ENCODE measurements around the gene GLMN.

Gene GLMN, protein sequence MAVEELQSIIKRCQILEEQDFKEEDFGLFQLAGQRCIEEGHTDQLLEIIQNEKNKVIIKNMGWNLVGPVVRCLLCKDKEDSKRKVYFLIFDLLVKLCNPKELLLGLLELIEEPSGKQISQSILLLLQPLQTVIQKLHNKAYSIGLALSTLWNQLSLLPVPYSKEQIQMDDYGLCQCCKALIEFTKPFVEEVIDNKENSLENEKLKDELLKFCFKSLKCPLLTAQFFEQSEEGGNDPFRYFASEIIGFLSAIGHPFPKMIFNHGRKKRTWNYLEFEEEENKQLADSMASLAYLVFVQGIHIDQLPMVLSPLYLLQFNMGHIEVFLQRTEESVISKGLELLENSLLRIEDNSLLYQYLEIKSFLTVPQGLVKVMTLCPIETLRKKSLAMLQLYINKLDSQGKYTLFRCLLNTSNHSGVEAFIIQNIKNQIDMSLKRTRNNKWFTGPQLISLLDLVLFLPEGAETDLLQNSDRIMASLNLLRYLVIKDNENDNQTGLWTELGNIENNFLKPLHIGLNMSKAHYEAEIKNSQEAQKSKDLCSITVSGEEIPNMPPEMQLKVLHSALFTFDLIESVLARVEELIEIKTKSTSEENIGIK

DNA sequence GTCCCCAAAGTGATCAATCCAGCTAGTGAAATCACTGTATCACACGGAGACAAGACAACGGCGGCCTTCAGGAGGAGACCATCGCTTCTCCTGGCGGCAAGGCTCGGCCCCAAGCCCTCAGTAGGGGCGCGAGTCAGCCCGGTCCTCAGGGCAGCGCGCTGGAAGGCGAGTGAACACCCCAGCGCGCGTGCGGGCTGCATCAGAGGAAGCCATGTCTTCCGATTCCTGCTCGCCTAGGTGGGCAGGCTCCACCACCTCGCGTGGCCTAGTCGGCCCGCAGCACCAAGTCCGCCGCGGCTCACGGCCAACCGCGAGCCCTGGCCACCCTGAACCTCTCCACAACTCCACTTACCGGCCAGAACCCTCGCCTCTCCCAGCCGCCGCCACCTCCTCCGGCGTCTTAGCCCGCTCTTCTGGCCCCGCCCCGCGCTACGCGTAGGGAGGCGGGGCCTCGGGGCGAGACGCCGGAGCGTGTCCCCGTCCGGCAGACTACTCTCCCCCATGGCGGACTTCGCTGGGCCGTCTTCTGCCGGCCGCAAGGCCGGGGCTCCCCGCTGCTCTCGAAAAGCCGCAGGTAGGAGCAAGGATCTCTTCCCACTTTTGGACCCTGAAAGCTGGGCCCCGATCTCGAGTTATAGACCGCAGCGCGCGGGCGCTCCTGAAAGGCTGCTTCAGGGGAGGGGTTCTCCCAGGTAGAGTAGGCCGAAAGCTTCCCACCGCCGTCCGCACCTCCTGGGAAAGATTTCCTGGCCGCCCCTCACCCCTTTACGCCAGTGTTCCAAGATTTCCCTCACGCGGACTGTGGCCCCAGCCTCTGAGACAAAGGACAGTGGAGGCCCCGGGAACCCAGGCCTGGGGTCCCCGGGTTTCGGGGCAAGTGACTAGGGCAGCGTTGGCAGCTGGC, at the start of gene GLMN, which contains the start of gene RPAP2:
Gene GLMN (minus strand): TSS at position 415 of the 904 bp plus-strand sequence. CDS start 988 bp downstream, outside the sequence.
Gene RPAP2 (plus strand): TSS at position 487 of the 904 bp plus-strand sequence. CDS start 15 bp downstream, at position 502.
- DNase-seq (ENCODE audit: low read depth in 1 of 2, low spot score in 1 of 2): peak; percentile 48 to 67

DNA sequence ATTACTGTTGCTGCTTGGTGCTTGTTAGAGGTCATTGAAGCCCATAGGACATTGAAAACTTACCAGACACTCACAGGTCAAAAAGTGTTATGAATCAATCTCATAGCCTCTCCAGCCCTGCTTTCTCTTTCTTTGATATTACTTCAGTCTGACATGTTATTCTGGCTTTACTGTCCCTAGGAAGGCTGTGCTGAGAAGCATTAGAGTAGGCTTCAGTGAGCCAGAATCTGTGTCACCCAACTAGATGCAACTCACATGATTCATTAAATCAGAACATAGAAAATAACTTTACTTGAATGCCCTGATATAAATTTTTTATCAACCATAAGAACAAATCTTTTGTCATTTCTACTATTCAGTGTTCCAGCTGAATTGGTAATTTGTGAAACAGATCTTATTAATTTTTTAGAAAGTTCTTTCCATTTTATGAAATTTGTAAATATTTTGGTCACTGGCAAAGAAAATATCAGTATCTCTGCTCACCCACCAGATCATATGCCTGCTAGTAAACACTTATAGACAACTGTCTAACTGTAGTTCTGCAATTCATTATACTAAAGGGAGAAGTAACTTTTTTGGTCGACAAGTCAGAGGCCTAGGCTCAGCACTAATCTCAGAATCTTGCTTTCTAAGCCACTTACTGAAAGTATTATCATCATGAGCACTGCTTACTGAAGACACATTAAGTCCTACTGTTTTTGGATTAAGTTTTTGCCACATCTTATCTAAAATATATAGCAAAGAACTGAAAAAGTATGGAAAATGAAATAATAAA, 48.3 kb upstream of the GLMN start:
- DNase-seq (ENCODE audit: low read depth in 1 of 2, low spot score in 1 of 2): no peak

DNA sequence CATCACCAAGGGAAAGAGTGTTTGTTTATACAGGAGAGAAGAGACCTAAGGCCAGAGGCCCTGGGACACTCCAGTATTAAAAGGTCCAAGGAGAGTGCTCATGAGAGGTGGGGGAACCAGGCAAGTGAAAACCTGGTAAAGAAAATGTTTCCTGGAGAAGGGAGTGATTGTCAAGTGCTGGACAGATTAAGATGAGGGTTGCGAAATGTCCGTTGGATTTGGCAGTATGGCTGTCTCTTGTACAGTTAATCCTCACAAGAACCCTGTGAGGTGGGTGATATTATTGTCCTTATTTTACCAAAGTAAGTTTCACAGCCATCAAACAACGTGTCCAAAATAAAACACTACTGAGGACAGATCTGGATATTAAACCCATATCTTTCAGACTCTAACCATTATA, 44.3 kb upstream of the GLMN start:
- no peak for DNase-seq (ENCODE audit: low read depth in 1 of 2, low spot score in 1 of 2)

DNA sequence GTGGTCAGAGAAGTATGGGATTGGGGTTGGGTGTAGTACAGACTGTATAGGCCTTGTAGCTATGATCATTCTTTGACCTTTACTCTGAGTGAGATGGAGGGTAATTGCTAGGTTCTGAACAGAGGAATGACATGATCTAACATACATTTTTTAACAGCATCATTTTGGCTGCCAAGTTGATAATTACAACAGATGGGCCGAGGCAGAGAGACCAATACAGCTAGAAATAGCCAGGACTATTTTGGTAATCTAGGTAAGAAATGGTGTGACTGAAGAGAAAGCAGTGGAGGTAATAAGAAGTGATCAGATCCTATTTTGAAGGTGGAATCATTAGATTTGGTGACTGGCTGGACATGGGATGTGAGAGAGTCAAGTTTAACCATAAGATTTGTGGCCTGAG, 43.6 kb upstream of the GLMN start:
- no peak for DNase-seq (ENCODE audit: low read depth in 1 of 2, low spot score in 1 of 2)

DNA sequence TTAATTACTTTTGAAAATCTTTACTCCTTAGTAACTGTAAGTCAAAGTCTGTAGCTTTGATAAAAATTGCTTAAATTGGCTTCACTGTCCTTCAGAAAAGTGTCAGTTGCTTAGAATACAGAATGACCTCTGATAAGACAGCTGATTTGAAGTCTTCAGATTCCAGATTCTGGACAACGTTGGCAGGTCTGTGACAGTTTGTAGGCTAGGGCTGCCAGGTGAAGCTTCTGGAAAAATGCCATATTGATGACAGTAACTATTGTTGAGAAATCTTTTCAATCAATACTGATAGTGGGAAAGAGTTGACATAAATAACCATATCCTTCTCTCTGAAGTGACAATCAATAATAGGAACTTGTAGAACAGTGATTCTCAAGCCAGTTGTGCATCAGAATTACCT, 41.4 kb upstream of the GLMN start:
- no peak for DNase-seq (ENCODE audit: low read depth in 1 of 2, low spot score in 1 of 2)

DNA sequence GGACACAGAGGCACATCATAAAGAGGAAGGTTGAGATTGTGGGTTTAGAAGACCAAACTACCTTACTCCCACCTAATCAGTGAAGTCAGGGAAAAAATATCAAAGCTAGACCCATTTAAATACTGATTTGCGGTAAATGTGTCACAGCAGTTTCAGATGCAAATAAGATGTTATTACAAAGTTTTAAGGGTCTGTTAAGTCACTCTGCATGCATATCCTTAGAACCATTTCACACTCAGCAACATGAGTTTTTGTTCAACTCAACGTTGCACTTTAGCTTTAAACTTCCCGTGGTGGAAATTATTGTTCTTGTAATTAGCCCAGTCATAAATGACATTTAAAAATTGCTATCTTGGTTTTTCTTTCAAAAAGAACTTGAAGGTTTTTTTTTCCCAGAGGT, 34.9 kb upstream of the GLMN start:
- DNase-seq (ENCODE audit: low read depth in 1 of 2, low spot score in 1 of 2): no peak

DNA sequence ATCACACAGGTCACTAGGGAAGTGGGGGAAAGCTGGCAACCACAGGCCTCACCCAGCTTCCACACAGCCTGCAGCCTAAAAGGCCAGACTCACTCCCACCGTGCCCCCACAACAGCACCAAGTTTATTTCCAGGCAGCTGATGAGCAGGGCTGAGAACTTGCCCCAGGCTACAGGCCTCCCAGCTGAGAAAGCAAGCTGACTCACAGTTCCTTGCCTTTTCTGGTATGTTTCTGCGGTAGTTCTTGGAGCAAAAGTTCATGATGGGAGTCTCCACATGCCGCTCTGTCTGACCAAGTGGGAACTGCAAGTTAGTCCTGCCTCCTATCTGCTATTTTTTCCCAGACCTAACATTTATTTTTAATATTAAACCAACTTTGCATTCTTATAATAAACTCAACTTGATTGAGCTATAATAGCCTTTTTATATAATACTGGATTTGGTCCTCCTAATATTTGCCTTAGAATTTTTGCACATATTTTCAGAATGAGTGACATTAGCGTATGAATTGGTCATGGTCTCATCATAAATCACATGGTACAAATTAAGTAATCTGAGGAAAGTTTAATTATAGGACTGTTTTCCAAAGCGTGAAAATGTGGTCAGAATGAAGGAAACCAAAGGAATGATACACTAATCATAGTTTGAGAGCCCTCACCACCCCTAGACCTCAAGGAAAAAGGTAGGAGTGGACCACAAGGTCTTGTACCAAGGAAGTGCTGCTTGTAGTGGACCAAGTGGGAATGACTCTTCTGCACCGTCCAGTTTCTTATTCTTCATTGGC, 30.8 kb upstream of the GLMN start:
- no peak for DNase-seq (ENCODE audit: low read depth in 1 of 2, low spot score in 1 of 2)

DNA sequence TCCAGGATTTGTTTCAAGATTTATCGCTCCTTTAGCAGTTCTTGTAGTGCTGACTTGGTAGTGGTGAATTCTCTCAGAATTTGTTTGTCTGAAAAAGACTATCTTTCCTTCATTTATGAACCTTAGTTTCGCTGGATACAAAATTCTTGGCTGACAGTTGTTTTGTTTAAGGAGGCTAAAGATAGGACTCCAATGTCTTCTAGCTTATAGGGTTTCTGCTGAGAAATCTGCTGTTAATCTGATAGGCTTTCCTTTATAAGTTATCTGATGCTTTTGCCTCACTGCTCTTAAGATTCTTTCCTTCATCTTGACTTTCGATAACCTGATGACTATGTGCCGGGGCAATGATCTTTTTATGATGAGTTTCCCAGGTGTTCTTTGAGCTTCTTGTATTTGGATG, 29.0 kb upstream of the GLMN start:
- no peak for DNase-seq (ENCODE audit: low read depth in 1 of 2, low spot score in 1 of 2)

DNA sequence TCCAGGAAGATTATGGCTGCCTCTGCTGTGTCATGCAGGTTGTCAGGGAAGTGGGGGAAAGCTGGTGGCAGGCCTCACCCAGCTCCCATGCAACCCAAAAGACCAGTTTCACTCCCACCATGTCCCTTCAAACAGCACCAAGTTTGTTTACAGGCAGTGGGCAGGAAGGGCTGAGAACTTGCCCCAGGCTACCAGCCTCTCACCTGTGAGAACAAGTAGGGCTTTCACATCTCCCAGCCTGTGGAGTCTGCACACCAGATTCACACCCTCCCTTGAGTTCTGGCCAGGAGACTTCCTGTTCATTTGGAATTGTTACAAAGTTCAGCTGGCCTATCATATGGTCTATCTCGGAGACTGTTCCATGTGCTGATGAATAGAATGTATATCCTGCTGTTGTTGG, 27.9 kb upstream of the GLMN start:
- no peak for DNase-seq (ENCODE audit: low read depth in 1 of 2, low spot score in 1 of 2)

DNA sequence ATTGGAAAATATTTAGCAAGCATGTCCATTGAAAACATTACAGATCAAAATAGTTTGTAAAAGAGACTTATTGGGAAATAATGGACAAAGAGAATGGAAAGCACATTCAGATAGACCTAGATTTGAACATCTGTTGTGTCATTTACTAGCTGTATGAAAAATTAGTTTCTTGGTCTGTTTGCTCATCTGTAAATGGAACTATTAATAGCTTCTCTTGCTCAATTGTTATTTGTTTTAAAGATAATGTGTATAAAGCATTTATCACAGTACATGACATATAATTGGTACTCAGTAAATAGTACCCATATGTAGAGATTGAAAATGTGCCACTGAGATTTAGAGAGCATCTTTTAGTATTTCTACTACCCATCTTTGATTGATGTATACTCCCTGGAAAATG, 26.0 kb upstream of the GLMN start:
- DNase-seq (ENCODE audit: low read depth in 1 of 2, low spot score in 1 of 2): no peak

DNA sequence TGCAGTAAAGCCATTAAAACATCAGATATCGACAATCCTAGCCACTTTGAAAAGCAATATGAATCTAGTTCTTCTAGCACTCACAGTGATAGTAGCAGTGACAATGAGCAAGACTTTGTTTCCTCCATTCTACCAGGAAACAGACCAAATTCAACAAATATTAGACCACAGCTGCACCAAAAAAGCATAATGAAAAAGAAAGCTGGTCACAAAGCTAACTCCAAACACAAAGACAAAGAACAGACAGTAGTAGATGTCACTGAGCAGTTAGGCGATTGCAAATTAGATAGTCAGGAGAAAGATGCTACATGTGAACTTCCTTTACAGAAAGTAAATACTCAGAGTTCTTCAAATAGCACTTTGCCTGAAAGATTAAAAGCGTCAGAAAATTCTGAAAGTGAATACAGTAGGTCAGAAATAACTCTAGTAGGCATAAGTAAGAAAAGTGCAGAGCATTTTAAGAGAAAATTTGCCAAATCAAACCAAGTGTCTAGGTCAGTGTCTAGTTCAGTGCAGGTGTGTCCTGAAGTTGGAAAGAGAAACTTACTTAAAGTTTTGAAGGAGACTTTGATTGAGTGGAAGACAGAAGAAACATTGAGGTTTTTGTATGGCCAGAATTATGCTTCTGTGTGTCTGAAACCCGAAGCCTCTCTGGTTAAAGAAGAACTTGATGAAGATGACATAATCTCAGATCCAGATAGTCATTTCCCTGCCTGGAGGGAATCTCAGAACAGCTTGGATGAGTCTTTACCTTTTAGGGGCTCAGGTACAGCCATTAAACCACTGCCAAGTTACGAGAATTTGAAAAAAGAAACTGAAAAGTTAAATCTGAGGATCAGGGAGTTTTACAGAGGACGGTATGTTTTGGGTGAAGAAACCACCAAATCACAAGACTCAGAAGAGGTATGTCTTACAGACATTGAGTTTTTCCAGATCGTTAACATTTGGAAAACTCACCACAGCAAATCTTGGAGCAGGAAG, 25.0 kb upstream of the GLMN start:
- DNase-seq (ENCODE audit: low read depth in 1 of 2, low spot score in 1 of 2): no peak

DNA sequence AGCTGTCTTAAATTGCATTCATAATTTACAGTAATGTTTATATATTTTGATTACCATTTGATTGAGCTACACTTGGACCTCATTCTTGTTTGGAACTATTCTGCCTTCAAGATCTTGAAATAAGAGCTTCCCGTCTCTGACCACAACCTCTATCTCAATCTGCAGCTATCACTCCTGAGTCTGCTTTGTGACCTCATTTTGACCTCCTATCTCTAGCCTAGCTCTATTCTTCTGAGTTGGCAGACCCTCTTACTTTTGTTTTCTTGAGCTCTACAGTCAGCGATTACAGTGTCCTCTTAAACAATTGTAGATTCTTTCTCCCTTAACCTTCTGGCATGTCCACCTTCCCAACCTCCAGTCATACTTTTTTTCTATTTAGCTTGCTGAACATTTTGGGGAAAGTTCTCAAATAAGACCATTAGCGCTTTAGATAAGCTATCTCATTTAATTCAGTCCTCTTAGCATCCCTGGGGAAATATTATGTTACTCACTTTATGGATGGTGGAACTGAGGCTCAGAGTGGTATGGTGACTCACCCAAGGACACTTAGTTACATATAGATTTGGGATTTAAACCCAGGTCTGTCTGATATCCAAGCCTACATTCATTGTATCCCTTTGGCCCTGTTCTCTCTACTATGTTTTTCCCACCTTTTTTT, 19.2 kb upstream of the GLMN start:
- no peak for DNase-seq (ENCODE audit: low read depth in 1 of 2, low spot score in 1 of 2)

DNA sequence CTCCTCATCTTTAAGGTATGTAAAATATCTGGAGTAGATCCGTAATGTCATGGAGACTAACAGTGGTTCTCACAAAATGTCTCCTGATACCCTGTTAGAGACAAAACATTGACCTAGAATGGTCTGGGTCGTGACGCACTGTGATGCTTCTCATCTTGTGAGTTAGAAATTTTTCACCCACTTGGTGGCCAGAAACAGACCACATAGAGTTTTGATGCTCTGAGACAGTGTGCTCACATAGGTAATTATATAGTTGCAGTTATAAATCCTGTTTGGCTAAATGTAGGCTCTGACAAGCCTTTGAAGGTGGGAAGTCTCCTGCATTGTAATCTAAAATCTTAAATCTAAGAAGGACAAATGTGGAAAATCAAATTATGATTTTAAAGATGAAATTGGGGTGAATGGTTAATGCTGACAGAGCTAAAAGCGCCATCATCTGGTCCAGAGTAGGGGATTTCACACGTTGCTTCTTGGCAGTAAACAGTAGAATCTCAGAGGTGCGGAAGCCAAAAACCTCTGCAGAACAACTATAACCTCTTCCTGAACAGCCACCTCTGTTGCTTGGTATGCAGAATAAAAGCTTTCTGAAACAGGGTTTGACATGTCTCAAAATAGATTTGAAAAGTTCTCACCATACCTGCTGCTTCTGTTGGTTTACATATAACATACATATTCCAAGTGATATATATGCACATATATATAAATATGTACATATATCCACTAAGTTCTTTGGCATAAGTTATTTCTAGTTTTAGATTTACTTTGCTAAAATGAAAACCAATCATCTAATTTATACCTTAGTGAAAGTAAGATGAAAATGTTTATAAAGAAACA, 17.2 kb upstream of the GLMN start:
- DNase-seq (ENCODE audit: low read depth in 1 of 2, low spot score in 1 of 2): no peak

DNA sequence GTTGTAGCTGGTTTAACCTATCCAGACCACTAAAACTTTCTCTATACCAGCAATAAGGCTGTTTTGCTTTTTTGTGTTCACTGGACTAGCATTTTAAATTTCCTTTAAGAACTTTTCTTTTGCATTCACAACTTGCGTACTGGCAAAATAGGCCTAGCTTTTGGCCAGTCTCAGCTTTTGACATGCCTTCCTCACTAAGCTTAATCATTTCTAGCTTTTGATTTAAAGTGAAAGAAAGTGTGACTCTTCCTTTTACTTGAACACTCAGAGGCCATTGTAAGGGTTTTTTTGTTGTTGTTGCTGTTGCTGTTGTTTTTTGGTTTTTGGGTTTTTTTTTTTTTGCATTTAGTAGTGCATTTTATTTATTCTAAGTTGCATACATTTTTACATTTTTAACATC, 15.2 kb upstream of the GLMN start:
- no peak for DNase-seq (ENCODE audit: low read depth in 1 of 2, low spot score in 1 of 2)

DNA sequence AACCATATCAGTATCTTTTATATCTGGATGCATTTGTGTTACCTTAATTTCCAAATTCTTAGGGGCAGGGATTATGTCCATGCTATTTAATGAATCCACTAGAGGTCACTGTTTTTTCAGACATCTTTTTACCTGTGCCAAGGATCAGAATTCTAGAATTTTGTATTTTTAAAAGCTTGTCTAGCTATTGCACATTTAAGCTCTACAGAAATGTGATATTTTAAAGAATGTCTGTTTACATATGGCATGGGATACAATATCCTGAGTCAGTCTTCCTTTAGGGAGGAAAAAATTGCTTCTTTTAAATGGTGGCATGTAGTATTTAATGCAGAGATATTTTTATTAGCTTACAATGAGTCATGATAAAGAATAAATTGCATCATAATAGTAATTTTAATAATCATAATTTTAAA, 11.4 kb upstream of the GLMN start:
- no peak for DNase-seq (ENCODE audit: low read depth in 1 of 2, low spot score in 1 of 2)

DNA sequence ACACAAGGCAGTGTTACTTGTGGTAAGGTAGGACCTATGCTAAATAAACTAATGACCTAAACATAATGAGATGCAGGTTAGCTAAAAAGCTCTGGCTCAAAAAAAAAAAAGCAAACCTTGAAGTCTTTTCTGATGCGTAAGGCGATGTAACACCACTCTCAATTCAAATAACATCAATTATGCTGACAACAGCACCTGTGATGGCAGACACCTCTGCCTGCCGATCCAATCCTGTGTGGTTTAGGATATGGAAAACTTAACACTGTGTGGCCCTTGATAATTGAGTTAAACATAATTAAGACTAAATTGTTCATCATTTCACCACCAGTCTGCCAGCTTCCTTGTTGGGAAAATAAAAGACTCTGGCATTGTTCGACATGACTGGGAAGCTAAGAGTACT, 9.2 kb upstream of the GLMN start:
- DNase-seq (ENCODE audit: low read depth in 1 of 2, low spot score in 1 of 2): no peak

DNA sequence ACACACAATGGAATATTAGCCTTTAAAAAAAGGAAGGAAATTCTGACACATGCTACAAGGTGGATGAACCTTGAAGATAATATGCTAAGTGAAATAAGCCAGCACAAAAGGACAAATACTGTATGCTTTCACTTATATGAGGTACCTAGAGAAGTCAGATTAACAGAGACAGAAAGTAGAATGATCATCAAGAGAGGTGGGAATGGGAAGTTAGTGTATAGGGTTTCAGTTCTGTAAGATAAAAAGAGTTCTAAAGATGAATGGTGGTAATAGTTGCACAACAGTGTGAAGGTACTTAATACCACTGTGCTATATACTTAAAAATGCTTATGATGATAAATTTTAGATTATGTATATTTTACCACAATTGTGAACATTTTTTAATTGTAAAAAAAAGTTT, 7.2 kb upstream of the GLMN start:
- DNase-seq (ENCODE audit: low read depth in 1 of 2, low spot score in 1 of 2): no peak

DNA sequence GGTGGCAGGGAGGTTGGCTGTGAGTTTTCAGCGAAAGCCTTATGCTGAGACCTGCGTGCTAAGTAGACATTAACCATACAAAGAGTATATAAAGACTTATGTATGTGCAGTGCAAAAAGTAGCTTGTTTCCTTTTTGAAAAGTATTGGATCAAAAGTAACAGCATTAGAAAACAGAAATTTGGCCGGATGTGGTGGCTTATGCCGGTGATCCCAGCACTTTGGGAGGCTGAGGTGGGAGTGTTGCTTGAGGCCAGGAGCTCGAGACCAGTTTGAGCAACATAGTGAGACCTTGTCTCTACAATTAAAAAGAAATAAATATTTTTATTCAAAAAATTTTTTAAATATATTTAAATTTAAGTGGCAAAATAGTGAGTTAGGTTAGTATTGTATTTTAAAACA, 2.2 kb upstream of the GLMN start:
- no peak for DNase-seq (ENCODE audit: low read depth in 1 of 2, low spot score in 1 of 2)

Measured in stimulated activated CD4-positive, alpha-beta T cell treated with anti-CD3 and anti-CD28 coated beads, Interleukin-15, amount 100 ng/mL, for 1 hour (primary cell).